GM23338 (cell line): ENCODE data around the gene MRGPRE. TPM values are rescaled to one million over a fixed set of nuclear protein-coding genes. Genes with fewer than 3 reads are reported as not detected.

Experiments
- ATAC-seq: fragments of 200-7000 bp; cut with Tn5 transposase; 3 replicates; pipeline ENCODE4 v1.9.1; 2020
- DNase-seq: peaks from one replicate; pipeline ENCODE4 v3.0.0-alpha.2; 2015; ENCODE audit warnings: low spot score
- H2AFZ ChIP-seq: fragments of 200-600 bp; sonication (generic); 2 replicates; pipeline ENCODE4 v1.8.0; 2016; ENCODE audit warnings: antibody characterized with exemption, mild to moderate bottlenecking, moderate library complexity
- H3F3A ChIP-seq: fragments of 200-600 bp; sonication (generic); replicated peaks from 2 replicates; pipeline ENCODE4 v1.8.0; 2017; ENCODE audit warnings: antibody characterized with exemption, mixed run types, low read depth
- H3K27ac ChIP-seq: fragments of 200-600 bp; sonication (generic); 2 replicates; pipeline ENCODE4 v1.6.1; 2016; ENCODE audit warnings: low read depth
- H3K27me3 ChIP-seq: fragments of 200-600 bp; sonication (generic); 2 replicates; pipeline ENCODE4 v1.8.0; 2016; ENCODE audit warnings: mild to moderate bottlenecking, mixed run types, moderate library complexity; ENCODE audit not compliant: insufficient read depth
- H3K36me3 ChIP-seq: fragments of 200-600 bp; sonication (generic); 2 replicates; pipeline ENCODE4 v1.8.0; 2016; ENCODE audit warnings: mild to moderate bottlenecking; ENCODE audit not compliant: insufficient read depth
- H3K4me1 ChIP-seq: fragments of 200-600 bp; sonication (generic); 2 replicates; pipeline ENCODE4 v1.8.0; 2016; ENCODE audit warnings: mild to moderate bottlenecking, moderate library complexity; ENCODE audit not compliant: insufficient read depth
- H3K4me2 ChIP-seq: fragments of 200-600 bp; sonication (generic); 2 replicates; pipeline ENCODE4 v1.7.1; 2017; ENCODE audit warnings: mixed run types
- H3K4me3 ChIP-seq: fragments of 200-600 bp; sonication (generic); 2 replicates; pipeline ENCODE4 v1.6.1; 2016; ENCODE audit warnings: mixed run types
- H3K79me2 ChIP-seq: fragments of 200-600 bp; sonication (generic); replicated peaks from 2 replicates; pipeline ENCODE4 v1.8.0; 2017; ENCODE audit warnings: mild to moderate bottlenecking; ENCODE audit not compliant: insufficient read depth
- H3K9me2 ChIP-seq: fragments of 200-600 bp; sonication (generic); 2 replicates; pipeline ENCODE4 v1.8.0; 2017; ENCODE audit not compliant: insufficient read depth
- H4K20me1 ChIP-seq: fragments of 200-600 bp; sonication (generic); replicated peaks from 2 replicates; pipeline ENCODE4 v1.8.0; 2017; ENCODE audit warnings: mild to moderate bottlenecking; ENCODE audit not compliant: insufficient read depth
- H3K27ac Mint-ChIP-seq: 2 replicates; pipeline ENCODE4 v1.8.0; 2020; ENCODE audit warnings: inconsistent platforms, mild to moderate bottlenecking, moderate library complexity, mixed read lengths
- H3K27me3 Mint-ChIP-seq: 3 replicates; pipeline ENCODE4 v1.8.0; 2022; ENCODE audit warnings: low read depth, mild to moderate bottlenecking, moderate library complexity, mixed read lengths, inconsistent platforms; ENCODE audit not compliant: insufficient read depth, poor library complexity
- H3K36me3 Mint-ChIP-seq: 3 replicates; pipeline ENCODE4 v1.8.0; 2021; ENCODE audit warnings: low read depth, mild to moderate bottlenecking, inconsistent platforms, moderate library complexity, mixed read lengths
- H3K4me1 Mint-ChIP-seq: 3 replicates; pipeline ENCODE4 v1.8.0; 2020; ENCODE audit warnings: mild to moderate bottlenecking, inconsistent platforms, mixed read lengths
- H3K4me3 Mint-ChIP-seq: 3 replicates; pipeline ENCODE4 v1.8.0; 2021; ENCODE audit warnings: moderate library complexity, mild to moderate bottlenecking, inconsistent platforms, mixed read lengths
- H3K9me3 Mint-ChIP-seq: 3 replicates; pipeline ENCODE4 v1.8.0; 2020; ENCODE audit warnings: moderate library complexity, mild to moderate bottlenecking, inconsistent platforms, mixed read lengths
- CREB1 ChIP-seq: fragments of 250-450 bp; sonication (Bioruptor Pico); IDR thresholded peaks from 2 replicates; pipeline ENCODE4 v1.5.0; 2020; ENCODE audit warnings: low read depth, mild to moderate bottlenecking, moderate library complexity
- EZH2phosphoT487 ChIP-seq: fragments of 200-600 bp; sonication (generic); IDR thresholded peaks from one replicate; pipeline ENCODE4 v1.8.1; 2018; ENCODE audit warnings: antibody characterized with exemption; ENCODE audit not compliant: unreplicated experiment
- POLR2AphosphoS5 ChIP-seq: IDR thresholded peaks from 2 replicates; pipeline ENCODE4 v1.6.1; 2016; ENCODE audit warnings: antibody characterized with exemption, low read depth
- STAT1 ChIP-seq: IDR thresholded peaks from one replicate; pipeline ENCODE4 v1.6.1; 2016; ENCODE audit warnings: antibody characterized with exemption; ENCODE audit not compliant: unreplicated experiment
- ZNF114 ChIP-seq: fragments of 250-450 bp; sonication (Bioruptor Pico); IDR thresholded peaks from 2 replicates; pipeline ENCODE4 v1.5.0; 2020; ENCODE audit warnings: mild to moderate bottlenecking, moderate library complexity
- ZNF331 ChIP-seq: fragments of 250-450 bp; sonication (Bioruptor Pico); IDR thresholded peaks from 2 replicates; pipeline ENCODE4 v1.5.0; 2020; ENCODE audit warnings: low read depth, mild to moderate bottlenecking, moderate library complexity
- polyA plus RNA-seq: library from polyadenylated mRNA; unstranded; fragments of >200 nt; fragmentation: Nextera tagmentation; extraction: Ambion mirVana; gene quantifications from 2 replicates; pipeline ENCODE4 v1.2.1, GENCODE V29; 2016
- total RNA-seq: library from RNA; depleted of rRNA; stranded (reverse); fragments of >200 nt; shearing (Covaris generic); gene quantifications from 2 replicates; pipeline ENCODE4 v1.2.3, GENCODE V29; 2014
- TF ChIP-seq, protein P1 (sequence below): fragments of 250-450 bp; sonication (Bioruptor Pico); IDR thresholded peaks from 2 replicates; pipeline ENCODE4 v1.5.0; 2020; ENCODE audit warnings: mild to moderate bottlenecking, moderate library complexity
- TF ChIP-seq, protein P2 (sequence below): IDR thresholded peaks from 2 replicates; pipeline ENCODE4 v1.6.1; 2016; ENCODE audit warnings: antibody characterized with exemption
- TF ChIP-seq, protein P3 (sequence below), 2 experiments: fragments of 200-600 bp in 1 of 2; sonication (generic) in 1 of 2; conservative IDR thresholded peaks; 2 replicates each; pipeline versions ENCODE4 v1.5.1 to v1.6.1; 2016 to 2017; ENCODE audit warnings: antibody characterized with exemption in 2 of 2, low read depth in 2 of 2, mild to moderate bottlenecking in 2 of 2, moderate library complexity in 1 of 2
- TF ChIP-seq, protein P4 (sequence below): IDR thresholded peaks from one replicate; pipeline ENCODE4 v1.6.1; 2018; ENCODE audit warnings: antibody characterized with exemption; ENCODE audit not compliant: unreplicated experiment

The MRGPRE gene
- total and polyA plus RNA-seq, 2 experiments from 2014 or later = not detected

DNA sequence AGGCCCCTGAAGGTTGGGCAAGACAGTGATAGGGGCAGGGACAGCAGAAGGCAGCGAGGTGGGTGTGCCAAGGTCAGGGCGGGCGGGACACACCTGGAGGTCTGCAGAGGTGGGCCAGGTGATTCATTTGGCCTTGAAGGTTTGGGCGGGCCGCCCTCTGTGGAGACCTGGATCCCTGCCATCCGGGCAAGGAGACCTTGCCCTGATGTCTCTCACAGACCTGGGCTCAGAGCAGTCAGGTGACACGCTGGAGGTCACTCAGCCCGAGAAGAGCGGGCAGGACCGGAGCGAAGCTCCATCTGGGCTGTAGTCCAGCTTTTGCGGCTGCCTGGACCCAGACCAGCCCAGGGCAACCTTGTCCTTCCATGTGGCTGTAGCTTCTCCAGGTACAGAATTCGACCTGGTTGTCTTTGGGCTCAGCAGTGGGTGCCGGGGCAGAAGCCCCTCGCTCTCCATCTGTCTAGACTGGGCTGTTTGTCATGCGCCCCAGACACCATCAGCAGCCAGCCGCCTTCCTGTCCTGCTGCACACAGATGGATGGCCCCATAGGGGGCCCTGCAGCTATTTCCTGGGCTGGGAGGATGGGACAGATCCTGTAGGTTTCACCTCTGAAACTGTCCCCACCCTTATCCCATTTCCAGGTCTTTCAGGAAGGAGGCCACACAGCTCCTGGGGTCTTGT, 16.7 kb downstream of the MRGPRE start:
- Histone ChIP-seq H3K9me2 (peaks cover 2% of the 10 kb centered on the region), H3K4me1 (peaks cover 13% of the 10 kb centered on the region; the same call in 1 of the 2 replicates), H3K79me2 (no peaks in the 10 kb centered on the region), H3K4me2 (no peak overlapping the region), H3K27me3 (no peaks in the 10 kb centered on the region), H3K4me3 (no peak overlapping the region), H3F3A (no peaks in the 10 kb centered on the region), H3K36me3 (0 out of 2 replicates have a peak, but pooled peaks cover 4% of the 10 kb centered on the region), H4K20me1 (no peaks in the 10 kb centered on the region), H2AFZ (no peak overlapping the region), H3K27ac (no peak overlapping the region)
- Mint-ChIP-seq H3K27ac (no peak overlapping the region), H3K27me3 (peaks cover 2% of the 10 kb centered on the region), H3K4me1 (peaks cover 24% of the 10 kb centered on the region), H3K9me3 (no peaks in the 10 kb centered on the region), H3K36me3 (no peaks in the 10 kb centered on the region), H3K4me3 (no peak overlapping the region)
- DNase-seq = no peak
- TF ChIP-seq ZNF114 (CRISPR knock-in tag) (no peak), ZNF331 (CRISPR knock-in tag) (no peak), STAT1 (no peak), POLR2AphosphoS5 (no peak), CREB1 (no peak), EZH2phosphoT487 (no peak)
- TF ChIP-seq, protein P1, sequence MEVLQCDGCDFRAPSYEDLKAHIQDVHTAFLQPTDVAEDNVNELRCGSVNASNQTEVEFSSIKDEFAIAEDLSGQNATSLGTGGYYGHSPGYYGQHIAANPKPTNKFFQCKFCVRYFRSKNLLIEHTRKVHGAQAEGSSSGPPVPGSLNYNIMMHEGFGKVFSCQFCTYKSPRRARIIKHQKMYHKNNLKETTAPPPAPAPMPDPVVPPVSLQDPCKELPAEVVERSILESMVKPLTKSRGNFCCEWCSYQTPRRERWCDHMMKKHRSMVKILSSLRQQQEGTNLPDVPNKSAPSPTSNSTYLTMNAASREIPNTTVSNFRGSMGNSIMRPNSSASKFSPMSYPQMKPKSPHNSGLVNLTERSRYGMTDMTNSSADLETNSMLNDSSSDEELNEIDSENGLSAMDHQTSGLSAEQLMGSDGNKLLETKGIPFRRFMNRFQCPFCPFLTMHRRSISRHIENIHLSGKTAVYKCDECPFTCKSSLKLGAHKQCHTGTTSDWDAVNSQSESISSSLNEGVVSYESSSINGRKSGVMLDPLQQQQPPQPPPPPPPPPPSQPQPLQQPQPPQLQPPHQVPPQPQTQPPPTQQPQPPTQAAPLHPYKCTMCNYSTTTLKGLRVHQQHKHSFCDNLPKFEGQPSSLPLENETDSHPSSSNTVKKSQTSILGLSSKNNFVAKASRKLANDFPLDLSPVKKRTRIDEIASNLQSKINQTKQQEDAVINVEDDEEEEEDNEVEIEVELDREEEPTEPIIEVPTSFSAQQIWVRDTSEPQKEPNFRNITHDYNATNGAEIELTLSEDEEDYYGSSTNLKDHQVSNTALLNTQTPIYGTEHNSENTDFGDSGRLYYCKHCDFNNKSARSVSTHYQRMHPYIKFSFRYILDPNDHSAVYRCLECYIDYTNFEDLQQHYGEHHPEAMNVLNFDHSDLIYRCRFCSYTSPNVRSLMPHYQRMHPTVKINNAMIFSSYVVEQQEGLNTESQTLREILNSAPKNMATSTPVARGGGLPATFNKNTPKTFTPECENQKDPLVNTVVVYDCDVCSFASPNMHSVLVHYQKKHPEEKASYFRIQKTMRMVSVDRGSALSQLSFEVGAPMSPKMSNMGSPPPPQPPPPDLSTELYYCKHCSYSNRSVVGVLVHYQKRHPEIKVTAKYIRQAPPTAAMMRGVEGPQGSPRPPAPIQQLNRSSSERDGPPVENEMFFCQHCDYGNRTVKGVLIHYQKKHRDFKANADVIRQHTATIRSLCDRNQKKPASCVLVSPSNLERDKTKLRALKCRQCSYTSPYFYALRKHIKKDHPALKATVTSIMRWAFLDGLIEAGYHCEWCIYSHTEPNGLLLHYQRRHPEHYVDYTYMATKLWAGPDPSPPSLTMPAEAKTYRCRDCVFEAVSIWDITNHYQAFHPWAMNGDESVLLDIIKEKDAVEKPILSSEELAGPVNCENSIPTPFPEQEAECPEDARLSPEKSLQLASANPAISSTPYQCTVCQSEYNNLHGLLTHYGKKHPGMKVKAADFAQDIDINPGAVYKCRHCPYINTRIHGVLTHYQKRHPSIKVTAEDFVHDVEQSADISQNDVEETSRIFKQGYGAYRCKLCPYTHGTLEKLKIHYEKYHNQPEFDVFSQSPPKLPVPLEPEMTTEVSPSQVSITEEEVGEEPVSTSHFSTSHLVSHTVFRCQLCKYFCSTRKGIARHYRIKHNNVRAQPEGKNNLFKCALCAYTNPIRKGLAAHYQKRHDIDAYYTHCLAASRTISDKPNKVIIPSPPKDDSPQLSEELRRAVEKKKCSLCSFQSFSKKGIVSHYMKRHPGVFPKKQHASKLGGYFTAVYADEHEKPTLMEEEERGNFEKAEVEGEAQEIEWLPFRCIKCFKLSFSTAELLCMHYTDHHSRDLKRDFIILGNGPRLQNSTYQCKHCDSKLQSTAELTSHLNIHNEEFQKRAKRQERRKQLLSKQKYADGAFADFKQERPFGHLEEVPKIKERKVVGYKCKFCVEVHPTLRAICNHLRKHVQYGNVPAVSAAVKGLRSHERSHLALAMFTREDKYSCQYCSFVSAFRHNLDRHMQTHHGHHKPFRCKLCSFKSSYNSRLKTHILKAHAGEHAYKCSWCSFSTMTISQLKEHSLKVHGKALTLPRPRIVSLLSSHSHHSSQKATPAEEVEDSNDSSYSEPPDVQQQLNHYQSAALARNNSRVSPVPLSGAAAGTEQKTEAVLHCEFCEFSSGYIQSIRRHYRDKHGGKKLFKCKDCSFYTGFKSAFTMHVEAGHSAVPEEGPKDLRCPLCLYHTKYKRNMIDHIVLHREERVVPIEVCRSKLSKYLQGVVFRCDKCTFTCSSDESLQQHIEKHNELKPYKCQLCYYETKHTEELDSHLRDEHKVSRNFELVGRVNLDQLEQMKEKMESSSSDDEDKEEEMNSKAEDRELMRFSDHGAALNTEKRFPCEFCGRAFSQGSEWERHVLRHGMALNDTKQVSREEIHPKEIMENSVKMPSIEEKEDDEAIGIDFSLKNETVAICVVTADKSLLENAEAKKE (CRISPR knock-in tag) = no peak
- TF ChIP-seq, protein P2, sequence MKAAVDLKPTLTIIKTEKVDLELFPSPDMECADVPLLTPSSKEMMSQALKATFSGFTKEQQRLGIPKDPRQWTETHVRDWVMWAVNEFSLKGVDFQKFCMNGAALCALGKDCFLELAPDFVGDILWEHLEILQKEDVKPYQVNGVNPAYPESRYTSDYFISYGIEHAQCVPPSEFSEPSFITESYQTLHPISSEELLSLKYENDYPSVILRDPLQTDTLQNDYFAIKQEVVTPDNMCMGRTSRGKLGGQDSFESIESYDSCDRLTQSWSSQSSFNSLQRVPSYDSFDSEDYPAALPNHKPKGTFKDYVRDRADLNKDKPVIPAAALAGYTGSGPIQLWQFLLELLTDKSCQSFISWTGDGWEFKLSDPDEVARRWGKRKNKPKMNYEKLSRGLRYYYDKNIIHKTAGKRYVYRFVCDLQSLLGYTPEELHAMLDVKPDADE = no peak
- TF ChIP-seq, protein P3, sequence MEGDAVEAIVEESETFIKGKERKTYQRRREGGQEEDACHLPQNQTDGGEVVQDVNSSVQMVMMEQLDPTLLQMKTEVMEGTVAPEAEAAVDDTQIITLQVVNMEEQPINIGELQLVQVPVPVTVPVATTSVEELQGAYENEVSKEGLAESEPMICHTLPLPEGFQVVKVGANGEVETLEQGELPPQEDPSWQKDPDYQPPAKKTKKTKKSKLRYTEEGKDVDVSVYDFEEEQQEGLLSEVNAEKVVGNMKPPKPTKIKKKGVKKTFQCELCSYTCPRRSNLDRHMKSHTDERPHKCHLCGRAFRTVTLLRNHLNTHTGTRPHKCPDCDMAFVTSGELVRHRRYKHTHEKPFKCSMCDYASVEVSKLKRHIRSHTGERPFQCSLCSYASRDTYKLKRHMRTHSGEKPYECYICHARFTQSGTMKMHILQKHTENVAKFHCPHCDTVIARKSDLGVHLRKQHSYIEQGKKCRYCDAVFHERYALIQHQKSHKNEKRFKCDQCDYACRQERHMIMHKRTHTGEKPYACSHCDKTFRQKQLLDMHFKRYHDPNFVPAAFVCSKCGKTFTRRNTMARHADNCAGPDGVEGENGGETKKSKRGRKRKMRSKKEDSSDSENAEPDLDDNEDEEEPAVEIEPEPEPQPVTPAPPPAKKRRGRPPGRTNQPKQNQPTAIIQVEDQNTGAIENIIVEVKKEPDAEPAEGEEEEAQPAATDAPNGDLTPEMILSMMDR (conservative IDR thresholded peaks at IDR 0.05; ENCODE audit: low read depth in 2 of 2) = no peak
- TF ChIP-seq, protein P4, sequence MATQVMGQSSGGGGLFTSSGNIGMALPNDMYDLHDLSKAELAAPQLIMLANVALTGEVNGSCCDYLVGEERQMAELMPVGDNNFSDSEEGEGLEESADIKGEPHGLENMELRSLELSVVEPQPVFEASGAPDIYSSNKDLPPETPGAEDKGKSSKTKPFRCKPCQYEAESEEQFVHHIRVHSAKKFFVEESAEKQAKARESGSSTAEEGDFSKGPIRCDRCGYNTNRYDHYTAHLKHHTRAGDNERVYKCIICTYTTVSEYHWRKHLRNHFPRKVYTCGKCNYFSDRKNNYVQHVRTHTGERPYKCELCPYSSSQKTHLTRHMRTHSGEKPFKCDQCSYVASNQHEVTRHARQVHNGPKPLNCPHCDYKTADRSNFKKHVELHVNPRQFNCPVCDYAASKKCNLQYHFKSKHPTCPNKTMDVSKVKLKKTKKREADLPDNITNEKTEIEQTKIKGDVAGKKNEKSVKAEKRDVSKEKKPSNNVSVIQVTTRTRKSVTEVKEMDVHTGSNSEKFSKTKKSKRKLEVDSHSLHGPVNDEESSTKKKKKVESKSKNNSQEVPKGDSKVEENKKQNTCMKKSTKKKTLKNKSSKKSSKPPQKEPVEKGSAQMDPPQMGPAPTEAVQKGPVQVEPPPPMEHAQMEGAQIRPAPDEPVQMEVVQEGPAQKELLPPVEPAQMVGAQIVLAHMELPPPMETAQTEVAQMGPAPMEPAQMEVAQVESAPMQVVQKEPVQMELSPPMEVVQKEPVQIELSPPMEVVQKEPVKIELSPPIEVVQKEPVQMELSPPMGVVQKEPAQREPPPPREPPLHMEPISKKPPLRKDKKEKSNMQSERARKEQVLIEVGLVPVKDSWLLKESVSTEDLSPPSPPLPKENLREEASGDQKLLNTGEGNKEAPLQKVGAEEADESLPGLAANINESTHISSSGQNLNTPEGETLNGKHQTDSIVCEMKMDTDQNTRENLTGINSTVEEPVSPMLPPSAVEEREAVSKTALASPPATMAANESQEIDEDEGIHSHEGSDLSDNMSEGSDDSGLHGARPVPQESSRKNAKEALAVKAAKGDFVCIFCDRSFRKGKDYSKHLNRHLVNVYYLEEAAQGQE = no peak
- ATAC-seq = no peak
